Neutrophil (primary cell): ENCODE results near the gene DAB1.

Experiments
- H3K27ac ChIP-seq: fragments of 200-600 bp; sonication (generic); 2 replicates; pipeline ENCODE4 v1.5.1; 2016; ENCODE audit warnings: mild to moderate bottlenecking, moderate library complexity
- H3K27me3 ChIP-seq: fragments of 200-600 bp; sonication (generic); 2 replicates; pipeline ENCODE4 v1.6.0; 2016; ENCODE audit warnings: mild to moderate bottlenecking
- H3K36me3 ChIP-seq: fragments of 200-600 bp; sonication (generic); 2 replicates; pipeline ENCODE4 v1.5.1; 2017
- H3K4me1 ChIP-seq, 2 experiments: fragments of 200-600 bp in 1 of 2; sonication (generic) in 1 of 2; 1 replicate in 1 of 2; 2 replicates in 1 of 2; pipeline versions ENCODE4 v1.5.1 to v1.6.1; 2013 to 2016; ENCODE audit warnings: low read depth in 1 of 2, low read length in 1 of 2, mild to moderate bottlenecking in 1 of 2, moderate library complexity in 1 of 2; ENCODE audit not compliant: control insufficient read depth in 1 of 2, insufficient read depth in 1 of 2
- H3K4me3 ChIP-seq, 2 experiments: fragments of 200-600 bp in 1 of 2; sonication (generic) in 1 of 2; 1 replicate in 1 of 2; 2 replicates in 1 of 2; pipeline ENCODE4 v1.5.1; 2013 to 2016; ENCODE audit warnings: low read depth in 1 of 2, low read length in 1 of 2, mild to moderate bottlenecking in 1 of 2, moderate library complexity in 1 of 2
- H3K9me3 ChIP-seq: fragments of 200-600 bp; sonication (generic); 2 replicates; pipeline ENCODE4 v1.5.1; 2016
- TF ChIP-seq, protein P1 (sequence below): fragments of 200-600 bp; sonication (generic); IDR thresholded peaks from 2 replicates; pipeline ENCODE4 v1.5.1; 2016; ENCODE audit warnings: antibody characterized with exemption

DAB1 gene

DNA sequence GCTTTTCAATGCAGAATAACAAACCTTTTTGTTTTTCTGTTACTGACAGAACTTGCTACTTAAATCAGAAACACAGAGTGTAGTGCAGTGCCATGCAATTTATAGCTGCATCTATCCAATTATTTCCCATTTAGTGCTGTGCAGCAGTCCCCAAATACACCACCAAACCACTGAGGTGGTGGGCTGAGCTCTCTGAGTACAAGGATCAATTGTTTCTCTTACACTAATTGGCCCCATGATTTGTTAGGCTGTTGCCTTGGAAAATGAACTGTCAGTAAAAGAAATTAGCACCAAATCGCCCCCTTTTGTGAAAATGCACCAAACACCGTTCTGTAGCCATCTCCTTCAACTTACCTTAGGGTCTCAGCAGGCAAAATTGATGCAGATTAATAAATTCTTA is 339.2 kb downstream of the DAB1 start:
- Histone ChIP-seq H3K27me3 (peaks cover 3% of the 10 kb centered on the region), H3K9me3 (no peaks in the 10 kb centered on the region), H3K36me3 (no peaks in the 10 kb centered on the region), H3K4me1 (no peaks in the 10 kb centered on the region), H3K4me3 (no peak overlapping the region), H3K27ac (no peak overlapping the region)
- TF ChIP-seq, protein P1, sequence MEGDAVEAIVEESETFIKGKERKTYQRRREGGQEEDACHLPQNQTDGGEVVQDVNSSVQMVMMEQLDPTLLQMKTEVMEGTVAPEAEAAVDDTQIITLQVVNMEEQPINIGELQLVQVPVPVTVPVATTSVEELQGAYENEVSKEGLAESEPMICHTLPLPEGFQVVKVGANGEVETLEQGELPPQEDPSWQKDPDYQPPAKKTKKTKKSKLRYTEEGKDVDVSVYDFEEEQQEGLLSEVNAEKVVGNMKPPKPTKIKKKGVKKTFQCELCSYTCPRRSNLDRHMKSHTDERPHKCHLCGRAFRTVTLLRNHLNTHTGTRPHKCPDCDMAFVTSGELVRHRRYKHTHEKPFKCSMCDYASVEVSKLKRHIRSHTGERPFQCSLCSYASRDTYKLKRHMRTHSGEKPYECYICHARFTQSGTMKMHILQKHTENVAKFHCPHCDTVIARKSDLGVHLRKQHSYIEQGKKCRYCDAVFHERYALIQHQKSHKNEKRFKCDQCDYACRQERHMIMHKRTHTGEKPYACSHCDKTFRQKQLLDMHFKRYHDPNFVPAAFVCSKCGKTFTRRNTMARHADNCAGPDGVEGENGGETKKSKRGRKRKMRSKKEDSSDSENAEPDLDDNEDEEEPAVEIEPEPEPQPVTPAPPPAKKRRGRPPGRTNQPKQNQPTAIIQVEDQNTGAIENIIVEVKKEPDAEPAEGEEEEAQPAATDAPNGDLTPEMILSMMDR = no peak

DNA sequence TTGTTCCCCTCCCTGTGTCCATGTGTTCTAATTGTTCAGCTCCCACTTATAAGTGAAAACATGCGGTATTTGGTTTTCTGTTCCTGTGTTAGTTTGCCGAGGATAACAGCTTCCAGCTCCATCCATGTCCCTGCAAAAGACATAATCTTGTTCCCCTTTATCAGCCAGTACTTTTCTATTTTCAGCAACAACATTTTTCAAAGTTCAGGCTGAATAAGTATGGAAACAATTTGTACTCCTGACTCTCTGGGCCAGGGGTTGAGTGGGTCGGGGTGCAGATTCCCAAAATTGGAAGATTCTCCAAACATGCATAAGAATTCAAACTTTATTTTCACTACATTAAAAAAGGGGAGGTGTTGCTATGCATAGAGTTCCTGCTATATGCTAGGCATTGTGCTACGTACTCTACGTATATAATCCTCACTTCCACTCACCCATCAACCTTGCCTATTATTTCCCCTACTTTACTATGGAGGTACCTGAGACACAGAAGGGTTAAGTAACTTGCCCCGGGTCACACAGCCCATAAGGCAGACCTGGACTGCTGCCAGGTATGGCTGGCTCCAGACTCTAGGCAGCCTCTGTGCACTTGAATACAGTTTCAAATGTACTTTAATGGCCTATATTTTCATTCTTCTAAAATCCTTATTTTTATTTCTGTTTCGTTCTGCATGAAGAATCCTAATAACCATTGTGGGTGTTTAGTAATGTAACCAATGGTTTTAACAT is 341.0 kb downstream of the DAB1 start:
- no peaks in the 10 kb centered on the region for H3K36me3 ChIP-seq
- TF ChIP-seq, protein P1 = no peak
- no peak overlapping the region for H3K27ac ChIP-seq
- H3K27me3 ChIP-seq = peaks cover 3% of the 10 kb centered on the region
- no peaks in the 10 kb centered on the region for H3K9me3 ChIP-seq
- H3K4me1 ChIP-seq = no peaks in the 10 kb centered on the region
- no peak overlapping the region for H3K4me3 ChIP-seq

DNA sequence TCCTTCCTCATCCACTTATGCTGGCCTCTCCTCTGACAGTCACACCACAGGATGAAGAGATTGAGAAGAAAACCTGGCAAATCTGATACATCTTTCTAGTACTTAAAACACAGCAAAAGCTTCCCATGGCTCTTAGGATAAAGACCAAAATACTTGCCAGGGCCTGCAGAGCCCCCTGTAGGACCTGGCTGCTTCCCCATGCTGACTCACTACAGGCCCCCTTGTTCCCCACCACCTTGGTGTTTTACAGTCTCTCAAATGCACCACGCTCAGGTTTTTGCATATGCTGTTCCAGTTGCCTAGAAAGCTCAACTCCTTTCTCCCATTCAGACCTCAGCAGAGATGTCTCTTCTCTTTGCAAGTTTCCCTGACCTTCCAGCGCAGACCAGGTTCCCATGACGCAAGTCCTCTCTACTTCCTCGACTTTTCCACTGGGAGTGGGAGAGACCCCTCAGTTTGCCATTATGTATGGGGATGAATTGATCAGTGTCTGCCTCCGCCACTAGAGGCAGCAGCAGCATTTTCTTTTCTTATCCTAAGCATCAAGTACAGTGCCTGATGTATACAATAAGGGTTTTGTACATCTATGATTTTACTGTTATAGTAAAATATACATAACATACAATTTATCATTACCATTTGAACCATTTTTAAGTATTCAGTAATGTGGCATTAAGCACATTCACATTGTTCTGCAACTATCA is 344.3 kb downstream of the DAB1 start:
- Histone ChIP-seq H3K36me3 (no peaks in the 10 kb centered on the region), H3K4me3 (no peak overlapping the region), H3K9me3 (no peaks in the 10 kb centered on the region), H3K27ac (no peak overlapping the region), H3K27me3 (no peaks in the 10 kb centered on the region), H3K4me1 (no peaks in the 10 kb centered on the region)
- TF ChIP-seq, protein P1 = no peak

DNA sequence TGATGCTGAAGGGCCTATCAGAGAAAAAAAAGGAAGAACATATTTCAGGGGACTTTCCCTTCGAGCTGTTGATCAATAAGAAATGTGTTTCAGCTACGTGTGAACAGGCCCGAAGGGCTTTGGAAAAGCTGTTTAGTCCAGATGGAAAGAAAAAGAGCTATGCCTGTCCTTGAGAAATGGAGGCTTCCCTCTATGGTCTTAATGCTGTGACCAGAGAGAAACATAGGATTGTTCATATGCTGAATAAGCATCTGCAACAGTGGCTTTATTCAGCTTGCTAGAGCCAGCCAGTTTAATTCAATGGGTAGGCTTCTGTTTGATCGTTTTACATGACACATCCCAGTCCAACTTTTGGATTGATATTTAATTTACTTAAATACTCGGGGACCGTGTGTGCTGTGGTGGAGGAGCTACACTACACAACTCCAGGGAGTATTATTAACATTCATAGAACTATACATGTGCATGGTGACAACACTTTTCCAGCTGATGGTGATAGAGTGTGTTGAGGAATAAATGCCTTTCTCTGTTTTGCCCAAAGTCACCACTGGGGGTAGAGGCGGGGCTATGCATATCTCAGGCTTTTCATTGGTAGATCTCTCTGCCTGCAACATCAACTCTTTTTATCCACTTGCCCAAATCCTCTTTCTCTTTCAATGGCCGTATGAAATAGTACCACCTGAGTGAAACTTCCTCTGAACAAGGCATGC is 351.3 kb downstream of the DAB1 start:
- no peaks in the 10 kb centered on the region for H3K27me3 ChIP-seq
- H3K27ac ChIP-seq = no peak overlapping the region
- no peak overlapping the region for H3K4me3 ChIP-seq
- TF ChIP-seq, protein P1 = no peak
- no peaks in the 10 kb centered on the region for H3K4me1 ChIP-seq
- no peaks in the 10 kb centered on the region for H3K9me3 ChIP-seq
- H3K36me3 ChIP-seq = no peaks in the 10 kb centered on the region

DNA sequence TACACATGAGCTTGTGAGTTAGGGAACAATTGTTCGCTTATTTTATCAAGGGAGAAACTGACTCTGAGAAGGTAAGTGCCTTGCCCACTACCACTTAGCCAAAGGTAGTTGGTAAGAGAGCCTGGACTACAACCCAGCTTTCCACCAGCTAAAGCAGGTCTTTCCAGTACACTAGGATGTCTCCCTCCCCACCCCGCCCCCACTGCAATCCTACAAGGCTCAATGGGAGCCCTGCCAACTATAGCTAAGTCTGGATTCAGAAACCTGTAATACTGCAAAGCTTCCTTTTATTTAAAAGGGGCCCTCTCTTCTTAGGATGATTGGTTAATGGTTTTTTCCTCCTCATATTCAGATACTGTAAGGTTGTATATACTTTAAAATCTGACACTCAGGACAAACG is 356.0 kb downstream of the DAB1 start:
- Histone ChIP-seq H3K36me3 (no peaks in the 10 kb centered on the region), H3K4me3 (no peak overlapping the region), H3K9me3 (no peaks in the 10 kb centered on the region), H3K27me3 (no peaks in the 10 kb centered on the region), H3K27ac (no peak overlapping the region), H3K4me1 (no peaks in the 10 kb centered on the region)
- TF ChIP-seq, protein P1 = no peak
